SKM-1 treated with dmso at 0.1 percent for 144 hours (cell line): ENCODE measurements around the gene CYP46A1.

Source experiments
- DNase-seq: peaks from one replicate; lab custom pipeline; 2025; ENCODE audit not compliant: unreplicated experiment; lab: John Stamatoyannopoulos, UW

Gene CYP46A1

GRCh38 chr14:99707420-99707819 lies 23.3 kb downstream of the CYP46A1 start:
- DNase-seq = no peak

- DNase-seq = no peak
Measured at GRCh38 chr14:99707921-99708320, 23.8 kb downstream of the CYP46A1 start.

GRCh38 chr14:99708449-99708848 lies 24.4 kb downstream of the CYP46A1 start:
- no peak for DNase-seq

- DNase-seq = no peak
Measured at GRCh38 chr14:99713972-99714371, 29.9 kb downstream of the CYP46A1 start.

GRCh38 chr14:99715266-99716000 lies 31.3 kb downstream of the CYP46A1 start:
- DNase-seq = no peak

- DNase-seq = no peak
Measured at GRCh38 chr14:99716091-99716849, 32.2 kb downstream of the CYP46A1 start.

GRCh38 chr14:99716850-99717681 lies 33.0 kb downstream of the CYP46A1 start:
- DNase-seq = no peak

GRCh38 chr14:99717682-99718013 lies 33.5 kb downstream of the CYP46A1 start:
- no peak for DNase-seq

GRCh38 chr14:99718031-99718810 lies 34.1 kb downstream of the CYP46A1 start:
- DNase-seq = no peak

- no peak for DNase-seq
Measured at GRCh38 chr14:99718811-99719192, 34.7 kb downstream of the CYP46A1 start.

- DNase-seq = no peak
Measured at GRCh38 chr14:99720941-99721791, 37.1 kb downstream of the CYP46A1 start.

GRCh38 chr14:99721792-99722516 lies 37.9 kb downstream of the CYP46A1 start:
- DNase-seq = no peak

- no peak for DNase-seq
Measured at GRCh38 chr14:99722741-99723140, 38.6 kb downstream of the CYP46A1 start.

GRCh38 chr14:99724196-99724891 lies 40.2 kb downstream of the CYP46A1 start:
- no peak for DNase-seq

GRCh38 chr14:99724939-99725773 lies 41.1 kb downstream of the CYP46A1 start:
- DNase-seq = no peak

GRCh38 chr14:99725774-99726537 lies 41.9 kb downstream of the CYP46A1 start:
- no peak for DNase-seq

- no peak for DNase-seq
Measured at GRCh38 chr14:99726538-99727095, 42.5 kb downstream of the CYP46A1 start.
